ENCODE results near the gene EN1. TPM values are rescaled to one million over a fixed set of nuclear protein-coding genes. Genes with fewer than 3 reads are reported as not detected.

EN1 gene
- total and polyA plus RNA-seq, 2 of the 4 experiments (the other 2 are of a cell fraction), result not detected

GRCh38 chr2:118813111-118813510 is 34.3 kb downstream of the EN1 start:
- H3K27me3 ChIP-seq (ENCODE audit: control insufficient read depth, insufficient read depth, low read length), result peaks cover 21% of the 10 kb centered on the region
- no peak overlapping the region for H3K4me2 ChIP-seq (ENCODE audit: low read depth, low read length)
- no TSS peak for BruUV-seq (replicated peaks)
- ATAC-seq (ENCODE audit: low read depth) (no peak), DNase-seq (no peak)
- no peak overlapping the region for H2AK9ac ChIP-seq (replicated peaks; ENCODE audit: low read depth, low read length, poor library complexity)
- intact Hi-C loops (cut with micrococcal nuclease) (no loop called here), in situ Hi-C loops (cut with MboI; ENCODE audit: low sequenced_read_pairs) (no loop called here), dilution Hi-C loops (cut with HindIII; ENCODE audit: low sequenced_read_pairs, unreplicated experiment) (no loop called here)
- H4K91ac ChIP-seq (ENCODE audit: insufficient read depth, low read depth, low read length), result no peak overlapping the region
- no peak overlapping the region for H3K14ac ChIP-seq (replicated peaks; ENCODE audit: low read depth, low read length)
- no peak overlapping the region for H2BK15ac ChIP-seq (ENCODE audit: low read depth, low read length)
- H2BK5ac ChIP-seq (ENCODE audit: low read depth, low read length, poor library complexity, severe bottlenecking), result no peak overlapping the region
- H3K18ac ChIP-seq (ENCODE audit: low read depth, low read length), result no peak overlapping the region
- no peaks in the 10 kb centered on the region for H3K79me1 ChIP-seq (ENCODE audit: low read depth in 1 of 2, low read length in 2 of 2)
- no peak overlapping the region for H3K9ac ChIP-seq (ENCODE audit: low read depth, low read length)
- H3K56ac ChIP-seq (ENCODE audit: extremely low read depth, insufficient read depth, low read length), result no peak overlapping the region
- H2BK20ac ChIP-seq (ENCODE audit: low read depth, low read length), result no peak overlapping the region
- no peaks in the 10 kb centered on the region for H3K36me3 ChIP-seq (ENCODE audit: control insufficient read depth, insufficient read depth, low read length)
- ChIA-PET POLR2A (ENCODE audit: unreplicated experiment) (no interaction called here), CTCF (no interaction called here)
- H3K27ac ChIP-seq (ENCODE audit: insufficient read depth, low read length), result no peak overlapping the region
- no peaks in the 10 kb centered on the region for H4K20me1 ChIP-seq (ENCODE audit: insufficient read depth, low read length)
- H2AK5ac ChIP-seq (ENCODE audit: low read depth, low read length), result no peak overlapping the region
- H2AFZ ChIP-seq (replicated peaks; ENCODE audit: low read length, poor library complexity), result no peak overlapping the region
- no peaks in the 10 kb centered on the region for H3K9me3 ChIP-seq (ENCODE audit: control insufficient read depth, insufficient read depth, low read length)
- H3K4me1 ChIP-seq (ENCODE audit: control insufficient read depth, insufficient read depth, low read length), result no peaks in the 10 kb centered on the region
- TF ChIP-seq NFE2L2 (IDR thresholded peaks at IDR 0.05; ENCODE audit: low read depth, low read length), result no peak
- no peak for TF ChIP-seq ELK1 (IDR thresholded peaks at IDR 0.05; ENCODE audit: borderline replicate concordance, low read depth, low read length)
- no peak for TF ChIP-seq RFX5 (IDR thresholded peaks at IDR 0.05; ENCODE audit: low read depth, low read length)
- no peak for TF ChIP-seq FOS (IDR thresholded peaks at IDR 0.05; ENCODE audit: low read depth, low read length)
- TF ChIP-seq SMC3 (IDR thresholded peaks at IDR 0.05; ENCODE audit: low read depth, low read length), result no peak
- TF ChIP-seq POLR2A (IDR thresholded peaks at IDR 0.05; ENCODE audit: low read depth, low read length), result no peak
- TF ChIP-seq CEBPB (IDR thresholded peaks at IDR 0.05; ENCODE audit: low read depth, low read length), result no peak
- no peak for TF ChIP-seq MAZ (IDR thresholded peaks at IDR 0.05; ENCODE audit: borderline replicate concordance, low read depth, low read length)
- TF ChIP-seq RCOR1 (IDR thresholded peaks at IDR 0.05; ENCODE audit: insufficient replicate concordance, low read length), result no peak
- TF ChIP-seq MXI1 (IDR thresholded peaks at IDR 0.05; ENCODE audit: borderline replicate concordance, low read depth, low read length), result no peak
- TF ChIP-seq MAFK (IDR thresholded peaks at IDR 0.05; ENCODE audit: low read depth, low read length), result no peak
- no peak overlapping the region for H2BK120ac ChIP-seq (ENCODE audit: low read depth, low read length)
- no peak overlapping the region for H3K4me3 ChIP-seq (ENCODE audit: insufficient read depth, low read depth, low read length)
- H3K4ac ChIP-seq (ENCODE audit: low read depth, low read length), result no peak overlapping the region
- H3K9me1 ChIP-seq (ENCODE audit: insufficient read depth, low read length), result no peaks in the 10 kb centered on the region
- no peak overlapping the region for H4K5ac ChIP-seq (ENCODE audit: low read depth, low read length)
- no peak overlapping the region for H3K23ac ChIP-seq (ENCODE audit: low read depth, low read length)
- 20% methylated on average over 1 of the region's 8 CpGs; no CpG with 5 or more reads in 1 of the 2 experiments for WGBS, 2 experiments (ENCODE audit: extremely low coverage in 2 of 2, insufficient read length in 1 of 2)
- no peak overlapping the region for H4K8ac ChIP-seq (ENCODE audit: low read depth in 2 of 2, low read length in 2 of 2)

Data from IMR-90 (cell line).